DMS114 treated with DMSO at 0.1 percent for 48 hours (cell line): ENCODE measurements around the gene SLC16A5.
"Not testable (repeated sequence)": the region's sequence is repeated elsewhere in the genome, so short reads cannot be mapped to it uniquely, and the experiment has no call there.

Experiments
- DNase-seq: peaks from one replicate; lab custom pipeline; 2025; ENCODE audit not compliant: unreplicated experiment; lab: John Stamatoyannopoulos, UW

SLC16A5 gene

GRCh38 chr17:75087558-75088453, at the start of gene SLC16A5:
Gene SLC16A5, plus strand, starts transcription at chr17:75087954. Its CDS starts 5,683 bp downstream, at chr17:75093637.
- peak; percentile 49 for DNase-seq

- DNase-seq = no peak
Measured at GRCh38 chr17:75039238-75039637, 48.5 kb upstream of the SLC16A5 start.

- DNase-seq = no peak
Measured at GRCh38 chr17:75041656-75042280, 46.0 kb upstream of the SLC16A5 start.

- not testable (repeated sequence) for DNase-seq
Measured at GRCh38 chr17:75043789-75044188, 44.0 kb upstream of the SLC16A5 start.

- no peak for DNase-seq
Measured at GRCh38 chr17:75044716-75045115, 43.0 kb upstream of the SLC16A5 start.

- DNase-seq = not testable (repeated sequence)
Measured at GRCh38 chr17:75045946-75046406, 41.8 kb upstream of the SLC16A5 start.

- peak; percentile 91 for DNase-seq
Measured at GRCh38 chr17:75046407-75047289, 41.1 kb upstream of the SLC16A5 start, which contains the start of the genes ATP5PD and KCTD2. Gene ATP5PD, minus strand, starts transcription at chr17:75046969. Its CDS starts 4,319 bp downstream, at chr17:75042650. Gene KCTD2, plus strand, starts transcription at chr17:75047225. Its CDS starts 26 bp downstream, at chr17:75047251.

- DNase-seq = no peak
Measured at GRCh38 chr17:75047398-75048098, 40.2 kb upstream of the SLC16A5 start.

- no peak for DNase-seq
Measured at GRCh38 chr17:75048249-75048878, 39.4 kb upstream of the SLC16A5 start.

GRCh38 chr17:75049057-75049456, 38.7 kb upstream of the SLC16A5 start:
- DNase-seq = no peak

- DNase-seq = no peak
Measured at GRCh38 chr17:75049706-75050105, 38.0 kb upstream of the SLC16A5 start.

GRCh38 chr17:75051941-75052340, 35.8 kb upstream of the SLC16A5 start:
- no peak for DNase-seq

- peak; percentile 32 for DNase-seq
Measured at GRCh38 chr17:75059369-75060345, 28.1 kb upstream of the SLC16A5 start.

- no peak for DNase-seq
Measured at GRCh38 chr17:75060434-75061054, 27.2 kb upstream of the SLC16A5 start.

GRCh38 chr17:75061055-75061438, 26.7 kb upstream of the SLC16A5 start:
- no peak for DNase-seq

GRCh38 chr17:75061618-75062017, 26.1 kb upstream of the SLC16A5 start:
- DNase-seq = no peak

GRCh38 chr17:75063201-75063600, 24.6 kb upstream of the SLC16A5 start:
- no peak for DNase-seq

GRCh38 chr17:75063626-75064025, 24.1 kb upstream of the SLC16A5 start:
- DNase-seq = no peak
